Erythroblast (primary cell): ENCODE measurements around the gene QDPR.

Experiments
- DNase-seq, 2 experiments: peaks; one replicate each; lab custom pipeline; 2025; lab: John Stamatoyannopoulos, UW
- GATA1 ChIP-seq: IDR thresholded peaks from 2 replicates; pipeline ENCODE4 v1.6.1; 2011; ENCODE audit warnings: low read depth, mild to moderate bottlenecking, control low read depth, low read length, moderate library complexity
- POLR2A ChIP-seq: IDR thresholded peaks from 2 replicates; pipeline ENCODE4 v1.6.1; 2011; ENCODE audit warnings: mild to moderate bottlenecking, low read length

Gene QDPR

GRCh38 chr4:17511950-17512795 lies at the start of gene QDPR:
Gene QDPR (minus strand): TSS chr4:17512090. CDS start chr4:17512054, 36 bp downstream.
- peak; percentile 86 to 89 for DNase-seq
- TF ChIP-seq GATA1 (no peak), POLR2A (peak; percentile 35)

- DNase-seq, result no peak
- TF ChIP-seq POLR2A, result no peak
These were observed 49.5 kb upstream of the QDPR start for GRCh38 chr4:17561195-17561909.

GRCh38 chr4:17560065-17560673 lies 48.3 kb upstream of the QDPR start:
- TF ChIP-seq POLR2A (no peak), GATA1 (no peak)
- DNase-seq, result no peak

- TF ChIP-seq GATA1, result no peak
- no peak for TF ChIP-seq POLR2A
These were observed 47.8 kb upstream of the QDPR start for GRCh38 chr4:17559709-17560048.

GRCh38 chr4:17558941-17559708 lies 47.2 kb upstream of the QDPR start:
- no peak for TF ChIP-seq POLR2A
- no peak for TF ChIP-seq GATA1

More at GRCh38 chr4:17559709-17560048, 47.8 kb upstream of the QDPR start:
- no peak for DNase-seq

GRCh38 chr4:17557880-17558279 lies 46.0 kb upstream of the QDPR start:
- no peak for DNase-seq
- TF ChIP-seq GATA1, result no peak
- no peak for TF ChIP-seq POLR2A

More at GRCh38 chr4:17558941-17559708, 47.2 kb upstream of the QDPR start:
- DNase-seq, result no peak

GRCh38 chr4:17556498-17556897 lies 44.6 kb upstream of the QDPR start:
- no peak for DNase-seq
- TF ChIP-seq POLR2A, result no peak
- no peak for TF ChIP-seq GATA1

- no peak for DNase-seq
- TF ChIP-seq POLR2A (no peak), GATA1 (no peak)
These were observed 42.7 kb upstream of the QDPR start for GRCh38 chr4:17554568-17554967.

- TF ChIP-seq GATA1 (no peak), POLR2A (no peak)
- DNase-seq, result no peak
These were observed 40.5 kb upstream of the QDPR start for GRCh38 chr4:17552427-17552826.

GRCh38 chr4:17550549-17550948 lies 38.7 kb upstream of the QDPR start:
- no peak for DNase-seq
- TF ChIP-seq POLR2A, result no peak
- TF ChIP-seq GATA1, result no peak

GRCh38 chr4:17546678-17547077 lies 34.8 kb upstream of the QDPR start:
- TF ChIP-seq POLR2A (no peak), GATA1 (no peak)
- no peak for DNase-seq

GRCh38 chr4:17546222-17546621 lies 34.3 kb upstream of the QDPR start:
- no peak for TF ChIP-seq POLR2A
- DNase-seq, result no peak

- no peak for DNase-seq
- TF ChIP-seq POLR2A (no peak), GATA1 (no peak)
These were observed 33.7 kb upstream of the QDPR start for GRCh38 chr4:17545374-17546140.
